GM12864 (cell line): ENCODE results near the gene CHRNB4.

Source experiments
- DNase-seq: peaks from one replicate; pipeline ENCODE4 v3.0.0-alpha.2; 2011; ENCODE audit warnings: low read depth
- H3K4me3 ChIP-seq: 2 replicates; pipeline ENCODE4 v1.5.1; 2011; ENCODE audit warnings: mild to moderate bottlenecking, low read depth, low read length, control low read depth
- TF ChIP-seq, protein P1 (sequence below): IDR thresholded peaks from 2 replicates; pipeline ENCODE4 v1.5.1; 2011; ENCODE audit warnings: low read depth, mild to moderate bottlenecking, moderate library complexity, low read length, control low read depth, inconsistent platforms; ENCODE audit errors: missing control alignments

CHRNB4 gene

DNA sequence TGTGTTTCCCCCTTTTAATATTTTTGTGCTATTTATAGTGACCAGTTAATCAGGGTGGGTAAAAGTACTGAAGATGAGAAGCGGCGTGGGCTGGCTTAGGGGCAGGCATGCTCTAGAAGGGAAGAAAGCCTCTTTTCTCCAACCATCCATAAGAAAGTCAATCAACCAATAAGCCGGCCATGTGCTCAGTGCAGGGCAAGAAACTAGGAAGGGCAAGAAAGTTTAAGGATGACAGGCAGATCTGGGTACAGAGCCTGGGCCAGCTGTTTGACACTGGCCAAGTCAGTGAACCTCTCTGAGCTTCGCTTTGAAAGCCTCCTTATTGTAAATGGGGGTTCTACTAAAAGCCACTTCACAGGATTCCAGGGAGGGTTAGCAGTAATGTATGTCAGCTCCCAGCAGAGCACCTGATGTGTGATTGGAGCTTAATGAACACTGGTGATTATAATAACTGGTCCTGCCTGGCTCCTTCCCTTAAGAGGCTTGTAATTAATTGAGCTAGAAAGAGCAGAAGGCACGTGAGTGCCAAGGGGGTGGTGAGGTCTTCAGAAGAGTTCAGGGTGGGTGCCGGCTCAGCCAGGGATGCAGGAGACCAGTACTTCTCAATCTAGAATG, 14.5 kb downstream of the CHRNB4 start:
- TF ChIP-seq, protein P1, sequence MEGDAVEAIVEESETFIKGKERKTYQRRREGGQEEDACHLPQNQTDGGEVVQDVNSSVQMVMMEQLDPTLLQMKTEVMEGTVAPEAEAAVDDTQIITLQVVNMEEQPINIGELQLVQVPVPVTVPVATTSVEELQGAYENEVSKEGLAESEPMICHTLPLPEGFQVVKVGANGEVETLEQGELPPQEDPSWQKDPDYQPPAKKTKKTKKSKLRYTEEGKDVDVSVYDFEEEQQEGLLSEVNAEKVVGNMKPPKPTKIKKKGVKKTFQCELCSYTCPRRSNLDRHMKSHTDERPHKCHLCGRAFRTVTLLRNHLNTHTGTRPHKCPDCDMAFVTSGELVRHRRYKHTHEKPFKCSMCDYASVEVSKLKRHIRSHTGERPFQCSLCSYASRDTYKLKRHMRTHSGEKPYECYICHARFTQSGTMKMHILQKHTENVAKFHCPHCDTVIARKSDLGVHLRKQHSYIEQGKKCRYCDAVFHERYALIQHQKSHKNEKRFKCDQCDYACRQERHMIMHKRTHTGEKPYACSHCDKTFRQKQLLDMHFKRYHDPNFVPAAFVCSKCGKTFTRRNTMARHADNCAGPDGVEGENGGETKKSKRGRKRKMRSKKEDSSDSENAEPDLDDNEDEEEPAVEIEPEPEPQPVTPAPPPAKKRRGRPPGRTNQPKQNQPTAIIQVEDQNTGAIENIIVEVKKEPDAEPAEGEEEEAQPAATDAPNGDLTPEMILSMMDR, result no peak
- no peak for DNase-seq
- no peak overlapping the region for H3K4me3 ChIP-seq

DNA sequence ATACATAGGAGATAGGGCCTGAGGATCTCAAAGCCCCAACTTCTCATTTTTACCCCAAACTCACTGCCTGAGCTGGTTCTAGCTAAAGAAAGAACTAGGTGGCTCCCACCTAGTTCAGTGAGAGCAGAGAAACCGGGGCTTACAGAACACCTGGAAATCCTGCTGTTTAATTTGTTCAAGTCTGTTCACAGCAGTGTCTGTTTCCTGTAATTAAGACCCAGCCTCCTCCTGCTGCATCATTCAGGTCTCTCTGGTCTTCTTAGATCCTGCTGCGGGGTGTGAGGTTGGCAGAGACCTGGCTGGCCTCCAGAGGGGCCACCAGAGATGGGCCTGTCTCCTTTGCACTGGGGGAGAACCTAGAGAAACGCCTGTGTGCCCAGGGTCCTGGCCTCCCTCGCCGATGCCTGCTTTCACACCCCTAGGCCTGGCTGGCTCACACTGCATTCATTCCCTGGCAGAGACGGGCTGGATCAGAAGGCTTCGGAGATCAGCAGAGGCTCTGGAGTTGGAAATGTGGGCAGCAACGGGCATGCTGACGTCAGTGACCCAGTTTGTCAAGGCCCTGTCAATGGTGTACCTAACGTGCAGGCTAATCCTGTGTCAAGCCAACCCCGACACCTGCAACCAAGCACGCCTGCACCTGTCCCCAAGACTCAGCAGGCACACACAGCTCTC, 15.3 kb downstream of the CHRNB4 start:
- H3K4me3 ChIP-seq, result no peak overlapping the region
- TF ChIP-seq, protein P1, result no peak
- DNase-seq, result no peak

DNA sequence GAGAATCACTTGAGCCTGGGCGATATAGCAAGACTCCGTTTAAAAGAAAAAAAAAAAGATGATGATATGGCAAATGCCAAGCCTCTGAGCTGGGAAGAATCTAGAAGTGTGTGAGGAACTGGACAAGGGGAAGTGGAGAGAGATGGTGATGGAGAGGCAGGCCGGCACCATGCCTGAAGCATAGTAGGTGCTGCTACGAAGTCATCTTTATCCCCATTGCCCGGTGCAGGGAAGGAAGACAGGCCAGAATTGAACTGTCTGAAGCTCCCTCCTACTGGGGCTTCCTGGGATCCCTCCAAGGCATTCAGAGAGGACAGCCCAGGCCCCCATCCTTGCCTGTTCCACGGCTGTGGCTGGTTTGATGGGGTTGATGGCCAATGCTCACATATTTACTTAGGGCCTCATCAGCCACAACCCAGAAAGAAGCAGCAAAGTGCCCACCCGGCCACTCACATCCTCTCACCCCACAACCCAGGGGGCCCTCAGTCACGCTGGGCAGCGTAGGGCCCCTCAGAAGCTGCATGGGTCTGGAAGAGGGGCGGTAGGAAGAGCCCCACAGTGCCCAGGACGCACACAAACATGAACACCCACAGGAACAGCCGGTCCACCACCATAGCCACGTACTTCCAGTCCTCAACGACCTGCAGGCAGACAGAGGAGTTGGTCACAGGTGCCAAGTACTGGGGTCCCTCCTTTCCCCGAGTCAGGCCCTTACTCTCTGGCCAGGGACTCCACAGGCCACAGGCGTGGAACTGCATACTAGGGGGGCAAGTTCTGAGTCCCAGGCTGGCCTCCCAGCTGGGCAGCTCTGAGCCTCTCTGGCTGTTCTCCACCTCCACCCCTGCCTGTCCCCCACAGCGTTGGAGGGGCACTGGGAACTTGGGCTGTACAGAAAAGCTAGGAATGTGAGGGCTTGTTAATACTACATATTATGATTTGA, 16.1 kb downstream of the CHRNB4 start:
- no peak for DNase-seq
- no peak overlapping the region for H3K4me3 ChIP-seq
- TF ChIP-seq, protein P1, result no peak

DNA sequence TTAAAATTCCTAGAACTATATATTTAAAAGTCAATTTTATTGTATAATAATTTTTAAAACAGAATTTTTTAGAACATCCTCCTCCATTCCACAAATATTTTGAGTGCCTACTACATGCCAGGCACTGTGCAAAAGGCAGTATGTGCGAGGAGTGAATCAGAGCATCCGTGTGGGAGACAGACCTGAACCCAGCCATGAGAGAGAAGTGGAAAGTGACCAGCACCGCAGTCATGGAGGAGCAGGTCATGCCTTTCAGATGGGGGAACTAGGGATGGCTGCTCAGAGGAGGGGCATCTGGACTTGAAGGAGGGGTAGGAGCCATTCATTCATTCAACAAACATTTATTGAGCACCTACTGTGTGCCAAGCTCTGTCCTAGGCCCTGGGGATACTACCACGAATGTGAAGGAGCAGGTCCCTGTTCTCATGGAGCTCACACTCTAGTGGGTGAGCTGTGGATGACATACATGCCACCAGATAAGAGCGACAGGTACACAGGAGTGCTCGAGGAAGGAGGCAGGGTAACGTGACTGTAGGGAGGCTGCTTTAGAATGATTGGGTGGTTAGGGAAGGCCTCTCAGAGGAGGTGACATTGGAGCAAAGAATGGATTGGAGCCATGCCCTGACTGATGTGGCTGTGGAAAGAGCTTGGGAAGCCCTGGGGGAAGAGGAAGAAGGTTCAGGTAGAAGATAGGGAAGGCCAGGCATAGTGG, 17.1 kb downstream of the CHRNB4 start:
- DNase-seq, result no peak
- H3K4me3 ChIP-seq, result no peak overlapping the region
- TF ChIP-seq, protein P1, result no peak

DNA sequence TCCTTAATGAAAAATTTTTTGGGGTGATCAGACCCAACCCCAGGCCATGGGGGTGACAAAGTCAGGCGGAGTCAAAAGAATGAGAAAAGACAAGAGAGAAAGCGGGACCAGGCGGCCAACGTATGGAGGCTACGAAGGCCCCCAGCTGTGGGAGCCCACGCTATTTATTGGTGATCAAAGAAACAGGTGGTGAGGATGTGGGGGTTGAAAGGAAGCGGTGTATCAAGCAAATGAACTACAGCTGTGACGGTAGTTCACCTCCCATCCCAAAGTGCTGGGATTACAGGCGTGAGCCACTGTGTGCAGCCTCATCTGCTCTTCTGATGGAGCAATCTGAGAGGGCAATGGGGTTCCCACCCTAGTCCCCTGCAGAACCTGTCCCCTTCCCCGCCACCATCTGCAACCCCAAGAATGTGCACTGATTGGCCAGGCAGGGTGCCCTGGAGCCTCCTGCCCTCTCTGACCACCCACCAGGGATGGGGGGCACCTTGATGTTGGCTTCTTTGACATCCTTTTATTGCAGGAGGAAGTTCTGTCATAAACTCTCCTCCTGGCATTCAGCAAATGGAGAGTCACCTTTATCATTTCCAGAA, 19.1 kb downstream of the CHRNB4 start:
- H3K4me3 ChIP-seq, result no peak overlapping the region
- DNase-seq, result no peak
- TF ChIP-seq, protein P1, result no peak
